GM18858 (cell line): ENCODE measurements around the gene LGALS3.

Source experiments
- ATAC-seq: cut with Tn5 transposase; IDR thresholded peaks from one replicate; pipeline ENCODE4 v1.9.1; 2021; ENCODE audit not compliant: unreplicated experiment

LGALS3 gene

DNA sequence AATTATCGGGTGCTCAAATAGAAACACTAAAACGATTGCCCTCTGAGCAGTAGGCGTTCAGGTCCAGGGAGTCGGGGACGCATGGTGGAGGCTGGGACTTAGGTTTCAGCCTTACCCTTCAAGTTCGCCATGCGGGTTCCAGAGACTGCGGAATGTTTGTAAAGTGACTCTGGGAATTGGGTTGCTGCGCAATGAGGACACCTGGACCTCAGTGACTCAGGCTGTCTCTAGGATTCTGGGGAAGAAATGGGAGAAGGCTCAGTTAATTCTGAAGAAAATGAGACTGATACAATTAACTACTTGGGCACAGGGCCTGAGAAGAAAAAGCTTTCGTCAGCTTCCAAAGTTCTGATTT lies 1.1 kb downstream of the LGALS3 start:
- ATAC-seq = no peak

DNA sequence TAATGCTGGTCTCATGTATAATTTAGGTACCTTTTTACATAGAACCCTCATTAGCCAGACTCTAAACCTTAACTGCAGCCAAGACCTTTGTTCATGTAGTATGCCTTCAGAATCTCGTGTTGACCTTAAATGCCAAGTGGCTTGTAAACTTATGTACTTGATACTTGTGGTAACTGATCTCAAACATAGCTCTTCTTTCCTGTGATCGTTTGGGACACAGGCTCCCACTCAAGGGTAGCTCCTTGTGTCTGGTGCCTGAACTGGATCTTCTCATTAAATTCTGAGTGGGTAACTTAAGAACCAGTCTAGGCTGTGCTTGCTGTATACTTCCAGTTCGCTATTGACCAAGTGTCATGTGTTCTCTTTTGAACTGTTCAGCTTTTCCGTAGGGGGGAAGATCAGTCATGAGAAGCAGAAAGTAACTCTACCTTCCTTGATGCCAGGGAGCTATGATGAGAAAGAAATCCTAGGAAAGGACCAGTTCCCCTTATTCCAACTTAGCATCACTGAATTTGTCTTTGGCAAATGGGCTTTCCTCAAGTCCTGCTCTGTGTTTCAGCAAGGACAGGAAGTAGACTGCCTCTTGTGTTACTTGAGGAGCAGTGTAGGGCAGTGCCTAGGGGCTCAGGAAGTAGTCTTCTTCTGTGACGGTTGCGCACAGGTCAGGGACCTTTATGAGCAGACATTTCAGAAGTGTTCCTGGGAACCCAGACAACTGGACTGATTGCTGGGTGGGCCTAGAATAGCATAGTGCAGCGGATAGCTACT lies 2.5 kb downstream of the LGALS3 start:
- no peak for ATAC-seq

DNA sequence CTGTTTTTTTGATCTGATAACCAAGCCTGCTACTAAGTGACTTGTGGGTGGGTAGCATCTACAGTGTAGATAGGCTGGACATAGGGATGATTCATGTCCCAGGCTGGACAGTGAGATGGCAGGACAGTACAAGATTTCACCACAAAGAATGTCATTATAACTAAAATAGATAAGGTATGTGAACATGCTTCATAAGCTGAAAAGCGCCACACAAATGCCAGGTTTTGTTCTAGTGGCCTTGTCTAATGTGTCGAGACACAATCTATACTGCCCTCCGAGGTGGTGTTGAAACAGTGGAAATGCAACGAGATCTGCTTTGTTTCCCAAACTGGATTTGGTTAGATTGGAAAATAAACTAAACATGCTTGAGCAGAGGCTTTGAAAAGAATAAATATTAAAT lies 4.4 kb downstream of the LGALS3 start:
- no peak for ATAC-seq

DNA sequence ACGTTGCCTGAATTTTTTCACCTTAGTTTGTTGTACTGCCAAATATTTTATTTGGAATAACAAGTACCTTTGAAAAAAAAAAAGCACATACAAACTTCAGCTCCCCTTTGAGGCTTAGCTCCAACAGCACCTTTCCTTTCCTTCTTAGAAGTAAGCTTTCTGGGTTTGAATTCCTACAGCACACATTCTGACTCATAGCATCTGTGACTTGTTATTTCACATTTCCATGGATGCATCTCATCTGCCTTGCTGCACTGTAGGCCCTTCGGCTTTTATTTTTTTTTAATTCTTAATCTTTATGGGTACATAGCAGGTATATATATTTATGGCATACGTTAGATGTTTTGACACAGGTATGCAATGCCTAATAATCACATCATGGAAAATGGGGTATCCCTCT lies 7.2 kb downstream of the LGALS3 start:
- no peak for ATAC-seq

DNA sequence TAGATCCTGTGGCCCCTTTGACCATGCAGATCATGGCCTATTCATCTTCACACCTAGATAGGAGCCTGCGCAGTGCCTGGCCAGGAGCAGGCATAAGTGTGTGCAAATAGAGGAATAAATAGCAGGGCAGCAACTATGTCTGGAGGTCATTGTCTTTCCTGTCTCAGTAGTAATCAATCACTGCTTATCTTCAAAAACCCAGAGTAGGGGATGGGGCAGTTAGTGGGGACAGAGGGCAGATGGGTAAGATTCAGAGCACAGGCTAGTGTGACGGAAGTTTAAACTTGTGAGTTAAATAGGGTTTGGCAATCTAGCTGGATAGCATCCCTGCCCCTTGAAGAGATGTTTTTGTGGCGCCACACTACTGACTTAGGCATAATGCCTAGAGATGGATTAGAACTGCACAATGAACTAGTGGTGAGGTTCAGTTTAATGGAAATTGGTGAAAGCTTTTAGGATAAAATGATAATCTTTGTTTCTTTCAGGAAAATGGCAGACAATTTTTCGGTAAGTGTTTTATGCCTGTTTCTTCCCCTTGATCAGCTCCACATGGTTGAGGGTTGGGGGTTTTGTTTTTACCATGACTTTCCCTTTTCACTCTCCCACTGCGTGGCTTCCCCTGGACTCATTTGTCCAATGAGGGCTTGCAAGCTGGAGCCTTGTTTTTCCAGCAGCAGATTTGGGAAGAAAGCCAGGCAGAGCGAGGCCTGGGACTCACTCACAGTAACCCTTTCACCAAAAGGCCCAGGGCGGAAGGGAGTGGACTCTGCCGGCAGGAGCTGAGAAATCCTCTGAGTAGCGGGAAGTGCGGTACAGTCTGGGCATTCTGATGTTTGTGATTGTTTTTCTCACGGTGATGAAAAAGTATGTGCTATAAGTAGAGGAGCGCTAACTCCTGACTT lies 8.1 kb downstream of the LGALS3 start:
- ATAC-seq = no peak

DNA sequence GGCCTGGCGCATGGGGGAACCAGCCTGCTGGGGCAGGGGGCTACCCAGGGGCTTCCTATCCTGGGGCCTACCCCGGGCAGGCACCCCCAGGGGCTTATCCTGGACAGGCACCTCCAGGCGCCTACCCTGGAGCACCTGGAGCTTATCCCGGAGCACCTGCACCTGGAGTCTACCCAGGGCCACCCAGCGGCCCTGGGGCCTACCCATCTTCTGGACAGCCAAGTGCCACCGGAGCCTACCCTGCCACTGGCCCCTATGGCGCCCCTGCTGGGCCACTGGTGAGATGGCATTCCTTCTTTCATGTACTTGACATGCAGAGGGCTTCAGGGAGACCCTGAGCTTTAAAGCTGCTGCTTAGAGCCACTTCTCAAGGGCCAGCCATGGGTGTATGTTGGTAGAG lies 9.0 kb downstream of the LGALS3 start:
- ATAC-seq = no peak

DNA sequence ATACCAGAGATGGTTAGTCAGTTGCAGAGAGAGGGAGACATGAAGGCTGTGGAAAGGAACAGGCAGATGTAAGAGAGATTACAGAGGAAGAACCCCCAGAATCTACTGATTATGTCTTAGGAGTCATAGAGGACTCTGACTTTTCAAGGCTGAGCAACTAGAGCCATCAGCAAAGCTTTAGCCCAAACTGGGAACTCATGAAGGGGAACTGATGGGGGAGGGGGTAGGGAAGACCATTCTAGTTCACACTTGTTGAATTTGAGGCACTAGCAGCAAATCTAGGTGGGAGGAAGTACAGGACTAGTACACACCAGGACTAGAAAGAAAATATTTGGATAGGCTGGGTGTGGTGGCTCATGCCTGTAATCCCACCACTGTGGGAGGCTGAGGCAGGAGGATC lies 10.1 kb downstream of the LGALS3 start:
- no peak for ATAC-seq

DNA sequence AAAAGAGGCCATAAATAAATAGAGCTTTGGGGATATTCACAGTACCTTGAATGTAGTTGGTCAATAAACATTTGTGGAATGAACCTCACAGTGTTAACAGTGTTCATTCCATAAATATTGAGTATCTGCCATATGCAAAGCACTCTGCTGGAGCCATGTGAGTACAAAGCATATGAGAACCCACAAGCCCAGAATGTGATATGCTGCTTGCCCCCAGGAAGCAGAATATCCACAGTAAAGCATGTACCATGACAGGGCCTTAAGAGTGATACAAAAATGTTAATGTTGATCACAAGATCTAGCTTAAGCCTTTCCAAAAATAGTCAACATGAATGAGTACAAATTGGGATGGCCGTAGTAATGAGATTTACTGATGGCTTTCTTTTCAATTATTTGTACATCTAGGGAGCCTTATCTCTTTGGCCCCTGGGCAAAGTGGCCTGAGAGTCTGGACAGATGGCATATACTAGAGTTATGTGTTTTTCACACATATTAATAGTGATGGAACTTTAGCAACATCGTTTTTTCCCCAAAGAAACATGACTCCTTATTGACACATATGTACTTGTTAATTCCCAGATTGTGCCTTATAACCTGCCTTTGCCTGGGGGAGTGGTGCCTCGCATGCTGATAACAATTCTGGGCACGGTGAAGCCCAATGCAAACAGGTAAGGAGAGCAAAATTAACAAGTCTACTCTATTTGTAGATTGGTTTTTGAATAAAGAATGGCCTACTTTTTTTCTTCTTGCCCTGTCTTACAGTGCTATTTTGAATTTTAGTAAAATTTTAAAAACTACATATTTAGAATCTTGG lies 10.9 kb downstream of the LGALS3 start:
- no peak for ATAC-seq

DNA sequence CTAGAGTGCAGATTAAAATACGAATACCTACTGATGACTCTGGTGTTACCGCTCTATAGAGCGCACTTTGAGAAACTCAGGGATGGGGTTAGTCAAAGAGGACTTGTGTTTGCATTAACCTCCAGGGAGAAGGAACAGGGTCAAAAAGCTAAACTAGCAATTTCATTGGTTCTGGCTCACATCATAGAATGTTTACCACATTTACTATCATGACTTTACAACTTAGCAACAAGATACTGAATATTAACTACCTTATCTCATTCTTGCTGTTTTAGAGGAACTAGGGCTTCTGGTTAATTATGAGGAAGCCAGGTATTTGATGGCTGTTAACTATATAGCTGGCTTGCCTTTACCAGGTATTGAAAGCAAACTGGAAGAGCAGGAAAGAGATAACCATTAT lies 12.8 kb downstream of the LGALS3 start:
- ATAC-seq = no peak

DNA sequence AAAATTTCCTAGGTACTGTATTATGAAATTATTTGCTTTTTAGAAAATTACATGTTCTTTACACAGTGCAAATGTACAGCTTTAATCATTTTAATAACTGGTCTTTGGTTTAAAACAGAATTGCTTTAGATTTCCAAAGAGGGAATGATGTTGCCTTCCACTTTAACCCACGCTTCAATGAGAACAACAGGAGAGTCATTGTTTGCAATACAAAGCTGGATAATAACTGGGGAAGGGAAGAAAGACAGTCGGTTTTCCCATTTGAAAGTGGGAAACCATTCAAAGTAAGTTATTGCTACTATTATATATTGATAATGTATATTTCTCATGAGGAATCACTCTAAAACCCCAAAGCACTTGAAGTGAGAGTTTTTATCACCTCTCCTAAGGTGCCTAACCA lies 13.4 kb downstream of the LGALS3 start:
- no peak for ATAC-seq

DNA sequence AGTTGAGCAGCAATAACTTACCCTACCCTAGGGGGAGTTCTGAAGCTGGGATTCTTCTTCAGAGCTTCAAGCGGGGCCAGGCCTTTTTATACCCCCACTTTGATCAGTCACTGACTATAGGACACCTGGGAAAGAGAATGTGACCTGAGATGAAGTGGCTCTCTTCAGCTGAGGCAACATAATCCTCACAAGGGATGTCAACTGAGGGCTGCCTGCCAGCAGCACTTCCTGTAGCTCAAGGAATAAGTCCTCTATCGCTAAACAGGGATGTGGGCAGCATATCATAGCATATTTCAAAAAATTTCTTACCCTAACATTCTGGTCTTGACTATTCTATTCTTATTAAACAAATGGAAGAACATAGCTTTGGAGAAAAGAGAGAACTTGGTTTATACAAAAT lies 17.4 kb downstream of the LGALS3 start:
- ATAC-seq = no peak

DNA sequence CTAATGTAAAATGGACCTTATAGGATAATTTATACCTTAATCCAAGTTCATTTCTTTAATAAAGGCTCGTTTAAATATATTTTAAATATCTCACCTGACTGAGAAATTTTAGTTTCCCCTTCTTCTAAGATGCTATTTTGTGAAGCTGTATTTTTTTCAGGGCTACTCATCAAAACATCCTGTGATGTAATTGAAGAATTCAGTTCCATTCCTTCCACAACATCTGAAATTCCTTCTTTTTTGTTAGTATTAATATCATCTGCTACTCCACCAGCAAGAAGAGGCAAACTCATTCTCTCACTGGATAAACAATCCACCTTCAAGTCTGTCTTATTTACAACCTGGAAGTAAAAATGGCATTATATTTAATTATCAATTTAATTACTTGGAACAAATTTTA lies 22.5 kb downstream of the LGALS3 start:
- ATAC-seq = no peak

DNA sequence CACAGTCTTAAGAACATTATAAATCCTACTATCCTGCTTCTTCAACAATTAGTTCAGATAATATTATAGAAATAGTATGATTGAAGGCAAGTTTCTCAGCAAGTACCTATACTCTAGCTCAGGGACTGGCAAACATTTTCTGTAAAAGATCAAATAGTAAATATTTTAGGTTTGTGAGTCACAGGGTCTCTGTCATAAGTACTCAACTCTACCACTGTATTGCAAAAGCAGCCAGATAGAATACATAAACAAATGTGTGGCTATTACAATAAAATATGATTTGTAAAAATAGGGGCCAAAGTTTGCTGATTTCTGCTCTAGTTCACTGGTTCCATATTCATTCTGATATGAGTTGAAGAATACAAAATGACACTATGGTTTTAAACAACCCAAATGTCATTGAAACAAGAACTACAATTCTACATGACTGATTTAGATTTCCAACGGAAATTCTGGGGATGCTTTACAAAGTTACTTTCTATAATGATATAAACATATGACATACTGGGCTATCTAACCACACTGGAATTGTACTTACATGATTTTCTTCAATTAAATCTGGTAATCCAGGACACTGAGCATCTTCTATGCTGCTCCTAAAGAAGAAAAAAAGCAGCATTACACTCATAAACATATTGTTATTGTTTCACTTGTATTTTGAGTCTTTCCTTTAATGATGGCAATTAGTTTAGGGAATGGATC lies 23.2 kb downstream of the LGALS3 start:
- ATAC-seq = no peak

DNA sequence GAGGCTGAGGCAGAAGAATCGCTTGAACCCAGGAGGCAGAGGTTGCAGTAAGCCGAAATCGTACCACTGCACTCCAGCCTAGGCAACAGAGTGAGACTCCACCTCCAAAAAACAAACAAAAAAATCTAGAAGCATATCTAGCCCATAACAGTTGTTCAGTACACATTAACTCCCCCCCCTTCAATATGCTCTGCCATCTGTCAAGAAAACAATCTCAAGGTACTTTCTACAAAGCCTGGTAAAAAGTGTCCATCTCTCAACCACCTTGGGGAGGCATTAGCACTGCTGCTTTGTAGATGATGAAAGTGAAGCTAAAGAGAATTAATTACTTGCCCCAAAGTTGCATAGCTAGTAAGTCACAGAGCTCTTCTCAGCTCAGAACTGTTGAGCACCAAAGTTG lies 24.9 kb downstream of the LGALS3 start:
- no peak for ATAC-seq

DNA sequence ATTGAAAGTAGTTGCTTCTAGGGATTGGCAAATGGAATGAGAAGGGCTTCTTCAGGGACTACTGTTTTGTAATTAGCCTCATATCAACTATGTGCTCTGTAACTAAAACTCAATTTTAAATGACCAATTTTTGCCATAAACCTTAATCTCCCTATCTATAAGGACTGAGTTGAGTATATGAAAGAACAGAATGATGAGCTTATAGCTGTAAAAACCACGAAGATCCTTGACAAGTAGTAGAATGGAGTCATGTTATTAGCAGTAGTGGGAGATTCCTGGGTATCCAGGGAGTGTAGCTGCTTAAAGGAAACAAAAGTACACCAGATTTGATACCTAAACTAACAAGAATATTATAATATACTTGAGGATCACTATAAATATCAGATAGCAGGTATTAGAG lies 28.0 kb downstream of the LGALS3 start:
- ATAC-seq = no peak

DNA sequence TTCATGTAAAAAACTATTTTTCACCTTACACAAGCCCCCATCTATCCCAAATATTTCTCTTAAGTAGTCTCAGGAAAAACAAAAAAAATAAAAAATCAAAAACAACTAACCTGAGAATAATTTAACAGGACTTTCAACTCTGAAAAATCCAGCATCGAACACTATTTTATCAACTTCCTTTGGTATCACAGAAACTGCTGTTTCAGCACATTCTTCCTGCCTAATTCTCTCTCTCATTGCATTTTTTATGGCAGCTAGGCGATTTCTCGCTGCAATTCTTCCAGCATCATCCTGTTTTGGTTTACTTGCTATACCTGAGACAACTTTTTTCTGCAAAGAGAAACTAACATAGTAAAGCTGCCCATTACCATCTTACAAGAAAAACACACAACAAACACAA lies 29.4 kb downstream of the LGALS3 start:
- ATAC-seq = no peak

DNA sequence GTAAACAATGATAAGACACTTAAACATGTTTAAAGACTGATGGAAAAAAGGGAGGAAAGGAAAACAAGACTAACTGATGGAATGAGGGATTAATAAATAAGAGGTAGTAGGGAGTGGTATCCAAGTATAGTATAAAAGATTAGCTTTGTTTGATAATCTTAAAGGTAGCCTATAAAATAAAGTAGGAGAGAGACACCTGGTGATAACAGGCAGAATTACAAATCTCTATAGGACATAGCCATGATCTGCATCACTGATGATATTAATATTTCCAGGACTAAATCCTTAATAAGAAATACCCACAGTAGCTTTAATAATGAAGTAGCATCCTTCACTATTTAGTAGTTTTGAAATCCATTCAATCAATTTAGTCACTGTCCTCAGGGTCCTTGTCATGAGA lies 31.9 kb downstream of the LGALS3 start:
- ATAC-seq = no peak

DNA sequence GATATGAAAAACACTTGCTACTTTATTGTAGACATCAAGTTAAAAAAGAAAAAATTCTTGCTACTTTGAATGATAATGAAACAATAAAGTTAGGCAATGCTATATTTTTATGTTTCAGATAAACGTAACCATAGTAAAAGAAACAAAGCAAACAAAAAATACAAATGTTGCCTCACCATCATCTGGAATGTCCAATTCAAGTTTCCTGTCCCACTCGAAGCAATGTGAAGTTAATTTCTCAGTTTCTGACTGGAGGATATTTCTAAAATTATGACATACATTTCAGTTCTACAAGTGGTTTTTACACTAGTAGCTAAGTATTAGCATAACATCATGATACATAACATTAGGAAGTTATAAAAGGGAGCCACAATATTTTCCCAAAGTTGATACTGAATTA lies 41.5 kb downstream of the LGALS3 start:
- no peak for ATAC-seq

DNA sequence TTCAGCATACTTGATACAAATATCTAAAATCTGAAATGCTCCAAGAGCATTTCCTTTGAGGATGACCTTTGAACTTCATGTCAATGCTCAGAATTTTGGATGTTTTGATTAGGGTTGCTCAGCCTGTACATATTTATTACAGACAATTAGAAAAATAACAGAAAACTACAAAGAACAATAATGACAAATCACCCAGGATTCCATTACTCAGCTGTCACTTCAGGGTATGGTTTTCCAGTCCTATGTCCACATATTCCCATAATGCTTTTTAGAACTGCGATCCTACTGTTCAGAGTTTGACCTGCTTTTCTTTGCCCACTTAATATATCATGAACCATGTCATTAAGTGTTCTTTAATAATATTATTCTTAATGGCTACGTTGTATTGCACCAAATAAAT lies 51.0 kb downstream of the LGALS3 start:
- ATAC-seq = no peak

DNA sequence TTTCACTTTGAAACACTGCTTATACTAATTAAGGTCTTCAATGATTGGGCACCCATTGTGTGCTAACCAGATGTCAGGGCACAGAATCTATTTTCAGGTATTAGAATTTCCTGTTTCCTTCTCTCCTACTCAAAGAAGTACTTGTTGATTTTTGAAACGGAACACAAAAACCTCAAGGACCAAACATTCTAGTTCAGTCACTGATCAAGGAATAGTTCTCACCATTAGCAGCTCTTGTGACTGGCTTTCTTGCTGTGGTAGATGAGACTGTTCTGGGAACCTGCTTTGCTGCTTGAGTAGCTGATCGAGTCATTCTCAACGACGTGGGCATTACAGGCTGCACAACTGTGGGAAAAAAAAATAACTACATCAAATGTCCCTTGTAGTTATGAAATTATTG lies 51.4 kb downstream of the LGALS3 start:
- ATAC-seq = peak; percentile 93

DNA sequence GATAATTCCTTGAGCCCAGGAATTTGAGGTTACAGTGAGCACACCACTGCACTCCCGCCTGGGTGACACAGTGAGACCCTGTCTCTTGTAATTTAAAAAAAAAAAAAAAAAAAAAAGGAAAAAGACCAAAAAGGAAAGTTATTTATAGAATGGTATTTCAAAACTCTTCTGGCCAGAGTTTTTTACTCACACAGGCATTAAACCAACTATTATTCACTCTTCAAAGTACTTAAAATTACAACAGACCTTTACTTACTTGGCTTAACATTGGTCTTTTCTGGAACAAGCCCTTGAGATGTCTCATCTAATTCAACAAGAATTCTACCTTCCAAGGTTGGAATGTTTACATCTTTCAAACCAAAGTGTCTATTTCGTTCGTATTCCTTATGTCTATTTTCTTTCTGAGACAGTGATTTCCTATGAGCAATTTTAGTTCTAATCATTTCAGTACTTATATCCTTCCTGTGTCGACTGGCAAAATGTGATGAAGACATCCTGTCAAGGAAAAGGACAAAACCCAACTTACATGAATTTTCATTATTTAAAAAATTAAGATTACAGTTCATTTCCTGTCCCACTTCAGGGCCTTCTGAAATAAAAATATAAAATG lies 59.7 kb downstream of the LGALS3 start:
- ATAC-seq = no peak
